ENCODE measurements around the gene GUCY2F. TPM values are rescaled to one million over a fixed set of nuclear protein-coding genes. Genes with fewer than 3 reads are reported as not detected.

Gene GUCY2F
- total RNA-seq, 4 donors from 2014 or later, result 0.17 TPM; not detected in 3

DNA sequence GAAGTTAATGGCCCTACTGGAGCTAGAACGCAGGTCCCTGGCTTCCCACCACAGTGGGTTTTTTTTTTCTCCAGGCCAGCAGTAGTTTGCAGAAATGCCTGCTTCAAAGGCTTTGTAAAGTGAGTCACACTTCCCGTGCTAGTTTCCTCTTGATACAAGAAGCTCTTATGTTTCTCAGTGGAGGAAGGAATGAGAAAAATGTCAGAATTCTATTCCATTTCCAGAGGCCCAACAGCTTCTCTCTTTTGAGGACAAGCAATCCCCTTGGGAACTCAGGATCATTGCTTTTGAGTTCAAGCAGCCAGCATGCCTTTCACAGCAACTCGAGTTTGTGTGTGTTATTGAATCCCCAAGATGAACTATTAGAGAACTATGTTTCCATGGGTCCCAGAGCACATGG, 134.3 kb downstream of the GUCY2F start:
- no peak for TF ChIP-seq CTCF (IDR thresholded peaks at IDR 0.05; ENCODE audit: low read depth)

DNA sequence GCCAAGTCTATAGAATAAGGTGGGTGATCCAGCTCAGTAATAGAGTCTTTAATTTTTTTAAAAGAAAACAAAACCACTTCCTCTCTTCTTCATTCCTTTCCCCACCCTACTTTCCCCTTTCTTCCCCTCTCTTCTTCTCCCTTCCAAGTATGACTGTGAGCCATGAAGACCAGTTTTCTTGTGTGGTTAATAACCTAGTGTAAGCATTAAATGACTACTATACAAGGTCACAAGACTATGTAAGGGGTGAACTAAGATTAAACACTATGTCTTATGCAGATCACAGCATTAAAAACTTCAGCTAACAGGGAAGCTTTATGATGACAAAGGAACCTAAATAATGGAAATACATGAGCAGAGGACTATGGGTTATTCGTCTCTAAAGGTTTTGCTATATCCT, 135.4 kb downstream of the GUCY2F start:
- TF ChIP-seq CTCF (IDR thresholded peaks at IDR 0.05; ENCODE audit: low read depth), result no peak

DNA sequence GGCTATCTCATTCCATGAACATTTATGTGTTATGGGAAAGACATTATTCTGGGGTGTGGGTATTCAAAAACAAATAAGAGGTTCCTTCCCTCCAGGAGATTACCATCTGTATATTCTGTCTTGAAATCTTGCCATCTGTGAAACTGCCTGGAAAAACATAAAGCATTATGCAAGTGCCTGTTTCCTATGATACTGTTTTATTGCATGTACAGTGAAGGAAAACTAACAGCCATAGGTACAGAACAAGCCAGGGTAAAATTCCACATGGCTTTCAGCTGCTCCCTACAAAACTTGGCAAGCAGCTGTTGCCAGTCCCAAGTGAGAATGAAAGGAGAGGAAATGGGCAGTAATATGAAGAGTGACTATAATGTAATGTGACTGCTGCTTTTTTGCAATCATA, 136.0 kb downstream of the GUCY2F start:
- no peak for TF ChIP-seq CTCF (IDR thresholded peaks at IDR 0.05; ENCODE audit: low read depth)

DNA sequence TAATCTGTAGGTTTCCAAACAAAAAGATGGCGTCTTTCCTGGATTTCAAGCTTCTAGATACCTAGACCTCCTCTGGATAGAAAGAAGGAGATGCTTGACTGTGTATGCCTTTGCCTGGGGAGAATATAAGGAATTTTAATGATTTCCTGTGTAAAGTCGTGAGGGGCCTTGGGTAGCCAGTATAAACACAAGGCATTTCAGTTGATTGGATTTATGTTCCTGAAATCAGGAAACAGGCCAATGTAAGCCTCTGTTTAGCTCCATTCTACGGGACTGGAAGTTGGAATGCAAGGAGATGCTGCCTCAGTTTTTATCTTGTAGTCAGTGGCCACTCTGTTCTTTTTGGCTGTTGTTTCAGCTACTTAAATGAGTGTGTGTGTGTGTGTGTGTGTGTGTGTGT, 137.2 kb downstream of the GUCY2F start:
- no peak for TF ChIP-seq CTCF (IDR thresholded peaks at IDR 0.05; ENCODE audit: low read depth)

GRCh38 chrX:109344101-109344500, 137.8 kb downstream of the GUCY2F start:
- TF ChIP-seq CTCF (IDR thresholded peaks at IDR 0.05; ENCODE audit: low read depth), result no peak

GRCh38 chrX:109343671-109344070, 138.2 kb downstream of the GUCY2F start:
- no peak for TF ChIP-seq CTCF (IDR thresholded peaks at IDR 0.05; ENCODE audit: low read depth)

GRCh38 chrX:109336141-109336540, 145.7 kb downstream of the GUCY2F start:
- no peak for TF ChIP-seq CTCF (IDR thresholded peaks at IDR 0.05; ENCODE audit: low read depth)

Data from subcutaneous adipose tissue (tissue), 4 donors.